Measurements from ENCODE around the gene PANX2. TPM values are rescaled to one million over a fixed set of nuclear protein-coding genes. Genes with fewer than 3 reads are reported as not detected.

Gene PANX2
- total and polyA plus RNA-seq, 2 donors (not counting 1 experiment from before 2014, with no cell fraction given): 0.04 to 0.59 TPM

DNA sequence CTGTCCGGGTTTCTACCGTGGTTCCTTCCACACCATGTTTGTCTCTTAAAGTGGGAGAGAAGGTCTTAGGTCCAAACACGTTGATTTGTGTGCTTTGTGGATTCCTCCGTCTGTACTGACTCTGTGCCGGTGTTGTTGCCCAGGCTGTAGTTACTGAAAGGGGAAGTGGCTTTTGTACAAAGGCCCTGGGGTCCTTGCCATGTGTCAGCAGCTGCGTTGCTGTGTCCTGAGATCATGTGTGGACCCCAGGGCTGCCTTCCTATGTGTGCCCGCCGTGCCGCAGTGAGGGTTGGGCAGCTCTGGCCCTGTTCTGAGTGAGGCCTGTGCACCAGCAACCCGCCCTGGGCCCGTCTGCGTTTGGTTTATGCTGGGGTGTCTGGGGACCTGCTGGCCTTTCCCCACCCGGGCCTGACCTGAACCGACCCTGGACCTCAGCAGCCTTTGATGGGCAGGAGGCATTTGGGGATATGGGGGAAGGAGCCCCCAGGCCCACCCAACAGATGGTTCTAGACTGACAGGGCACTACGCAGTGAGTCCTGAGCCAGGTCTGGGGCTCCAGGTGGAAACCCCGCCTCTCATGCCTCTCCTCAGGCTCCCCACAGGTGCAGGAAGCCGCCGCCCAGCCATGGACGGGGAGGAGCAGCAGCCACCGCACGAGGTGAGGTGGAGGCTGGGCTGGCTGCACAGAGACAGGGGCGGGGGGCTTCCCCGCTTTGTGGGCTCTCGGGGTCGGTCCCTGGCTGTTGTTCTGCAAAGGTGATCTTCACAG is 22.1 kb downstream of the PANX2 start:
- intact Hi-C loops (cut with micrococcal nuclease): loop anchor here (5.0 kb wide), 1 partner anchor 340 kb away; the partner anchor contains the start of gene ZBED4
- H3K79me2 ChIP-seq (ENCODE audit: control insufficient read depth, insufficient read depth, low read length): peaks cover 19% of the 10 kb centered on the region
- no peak overlapping the region for H2AFZ ChIP-seq (ENCODE audit: insufficient read depth, low read depth, low read length, poor library complexity, severe bottlenecking)
- H3K27ac ChIP-seq (ENCODE audit: low read length in 2 of 2): peak overlapping the region; percentile 99 to 100
- no peak for TF ChIP-seq CTCF (IDR thresholded peaks at IDR 0.05)
- no peak for TF ChIP-seq EZH2 (IDR thresholded peaks at IDR 0.05; ENCODE audit: borderline replicate concordance, insufficient read depth, low read depth, low read length, poor library complexity, severe bottlenecking)
- Mint-ChIP-seq H3K27me3 (no peaks in the 10 kb centered on the region), H3K4me3 (peak overlapping the region; percentile 86), H3K4me1 (peaks cover 53% of the 10 kb centered on the region), H3K9me3 (ENCODE audit: insufficient read depth) (no peaks in the 10 kb centered on the region), H3K27ac (peak overlapping the region; percentile 99)
- peak overlapping the region; percentile 98 for H3K4me2 ChIP-seq (replicated peaks; ENCODE audit: low read depth, low read length, poor library complexity, severe bottlenecking)
- CTCF ChIA-PET: interaction anchor here (1.2 to 4.0 kb wide), 6 partner anchors 15 to 333 kb away, joined by 3 to 41 read pairs (median 7); partner anchors contain the start of genes PANX2 and SCO2
- ATAC-seq (ENCODE audit: low read depth) (peak; percentile 12), DNase-seq (peak; percentile 86)
- H3K36me3 ChIP-seq (replicated peaks in 1 of 2; ENCODE audit: control extremely low read depth in 1 of 2, control insufficient read depth in 1 of 2, extremely low read depth in 1 of 2, insufficient read depth in 2 of 2, low read length in 1 of 2): peaks cover 0 to 33% of the 10 kb centered on the region in 2 experiments
- no peaks in the 10 kb centered on the region for H3K27me3 ChIP-seq (replicated peaks in 1 of 4; ENCODE audit: control extremely low read depth in 1 of 4, control insufficient read depth in 3 of 4, insufficient read depth in 4 of 4, low read length in 3 of 4)
- POLR2A ChIA-PET: interaction anchor here (0.5 to 4.6 kb wide), 10 partner anchors 9 to 277 kb away, joined by 3 to 54 read pairs (median 5); partner anchors contain the start of genes HDAC10, PANX2 and SELENOO
- H4K20me1 ChIP-seq (ENCODE audit: control insufficient read depth, insufficient read depth, low read length, poor library complexity, severe bottlenecking): peaks cover 7% of the 10 kb centered on the region
- 7% methylated on average over 23 of the region's 25 CpGs for WGBS (ENCODE audit: insufficient coverage)
- peak overlapping the region in 4 of 5 experiments; percentile 29 to 55 (median 35) for H3K4me3 ChIP-seq (ENCODE audit: control extremely low read depth in 1 of 5, extremely low read depth in 1 of 5, insufficient read depth in 1 of 5, low read depth in 2 of 5, low read length in 4 of 5)
- peaks cover 71 to 87% of the 10 kb centered on the region in 2 donors for H3K4me1 ChIP-seq (ENCODE audit: control insufficient read depth in 2 of 2, insufficient read depth in 2 of 2, low read length in 2 of 2)
- peaks cover 0 to 2% (median 0%) of the 10 kb centered on the region in 3 donors for H3K9me3 ChIP-seq (ENCODE audit: control extremely low read depth in 1 of 3, control insufficient read depth in 2 of 3, insufficient read depth in 1 of 3, low read length in 2 of 3)
- H3K9ac ChIP-seq (ENCODE audit: low read length): peak overlapping the region; percentile 67

DNA sequence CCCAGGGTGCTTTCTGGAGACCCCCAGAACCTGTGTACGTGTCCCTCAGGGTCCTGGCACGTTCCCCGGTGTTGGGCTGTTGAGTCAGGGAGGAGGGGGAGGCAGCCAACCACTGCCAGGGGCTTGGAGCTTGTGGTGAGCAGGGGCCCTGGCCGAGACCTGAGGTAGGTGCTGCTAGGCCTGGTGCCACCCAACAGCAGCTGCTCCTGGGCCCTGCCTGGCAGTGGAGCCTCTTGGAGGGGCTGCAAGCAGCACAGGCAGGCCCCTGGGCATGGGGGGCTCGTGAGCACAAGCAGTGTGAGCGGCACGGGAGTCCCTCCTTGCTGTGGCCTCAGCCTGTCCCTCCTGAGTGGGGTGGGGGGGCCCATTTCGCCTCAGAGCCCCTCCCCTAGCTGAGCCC is 23.1 kb downstream of the PANX2 start:
- H3K79me2 ChIP-seq (ENCODE audit: control insufficient read depth, insufficient read depth, low read length): peaks cover 19% of the 10 kb centered on the region
- intact Hi-C loops (cut with micrococcal nuclease): loop anchor here (5.0 kb wide), 1 partner anchor 341 kb away; the partner anchor contains the start of gene ZBED4
- peaks cover 66 to 77% of the 10 kb centered on the region in 2 donors for H3K4me1 ChIP-seq (ENCODE audit: control insufficient read depth in 2 of 2, insufficient read depth in 2 of 2, low read length in 2 of 2)
- H3K4me2 ChIP-seq (replicated peaks; ENCODE audit: low read depth, low read length, poor library complexity, severe bottlenecking): peak overlapping the region; percentile 98
- TF ChIP-seq EZH2 (IDR thresholded peaks at IDR 0.05; ENCODE audit: borderline replicate concordance, insufficient read depth, low read depth, low read length, poor library complexity, severe bottlenecking): no peak
- no peak for TF ChIP-seq CTCF (IDR thresholded peaks at IDR 0.05)
- no peak overlapping the region for H3K4me3 ChIP-seq (ENCODE audit: control extremely low read depth in 1 of 5, extremely low read depth in 1 of 5, insufficient read depth in 1 of 5, low read depth in 2 of 5, low read length in 4 of 5)
- no peak overlapping the region for H3K27ac ChIP-seq (ENCODE audit: low read length in 2 of 2)
- Mint-ChIP-seq H3K4me1 (peaks cover 47% of the 10 kb centered on the region), H3K9me3 (ENCODE audit: insufficient read depth) (no peaks in the 10 kb centered on the region), H3K27me3 (no peaks in the 10 kb centered on the region), H3K4me3 (no peak overlapping the region), H3K27ac (peak overlapping the region; percentile 32)
- peaks cover 0 to 2% (median 0%) of the 10 kb centered on the region in 3 donors for H3K9me3 ChIP-seq (ENCODE audit: control extremely low read depth in 1 of 3, control insufficient read depth in 2 of 3, insufficient read depth in 1 of 3, low read length in 2 of 3)
- H2AFZ ChIP-seq (ENCODE audit: insufficient read depth, low read depth, low read length, poor library complexity, severe bottlenecking): no peak overlapping the region
- CTCF ChIA-PET: interaction anchor here (1.1 to 2.2 kb wide), 2 partner anchors 13 to 15 kb away, joined by 4 to 5 read pairs; no protein-coding TSS in a partner anchor
- ATAC-seq (ENCODE audit: low read depth) (no peak), DNase-seq (no peak)
- peaks cover 7% of the 10 kb centered on the region for H4K20me1 ChIP-seq (ENCODE audit: control insufficient read depth, insufficient read depth, low read length, poor library complexity, severe bottlenecking)
- H3K27me3 ChIP-seq (replicated peaks in 1 of 4; ENCODE audit: control extremely low read depth in 1 of 4, control insufficient read depth in 3 of 4, insufficient read depth in 4 of 4, low read length in 3 of 4): no peaks in the 10 kb centered on the region
- 87% methylated on average over 7 of the region's 8 CpGs for WGBS (ENCODE audit: insufficient coverage)
- peaks cover 0 to 30% of the 10 kb centered on the region in 2 experiments for H3K36me3 ChIP-seq (replicated peaks in 1 of 2; ENCODE audit: control extremely low read depth in 1 of 2, control insufficient read depth in 1 of 2, extremely low read depth in 1 of 2, insufficient read depth in 2 of 2, low read length in 1 of 2)
- H3K9ac ChIP-seq (ENCODE audit: low read length): no peak overlapping the region
- POLR2A ChIA-PET: no interaction called here
